OCI-LY1 (cell line): ENCODE measurements around the gene KCTD19.

Experiments used
- CTCF ChIP-seq: fragments of 200-600 bp; sonication (generic), shearing (Covaris generic); IDR thresholded peaks from 2 replicates; pipeline ENCODE4 v1.5.1; 2017; ENCODE audit warnings: mild to moderate bottlenecking, antibody characterized with exemption, low read length, moderate library complexity, mixed read lengths
- EZH2 ChIP-seq: fragments of 200-600 bp; sonication (generic), shearing (Covaris generic); IDR thresholded peaks from 2 replicates; pipeline ENCODE4 v1.8.0; 2017; ENCODE audit warnings: borderline replicate concordance, mixed run types, mild to moderate bottlenecking, antibody characterized with exemption, low read length, moderate library complexity, mixed read lengths

DNA sequence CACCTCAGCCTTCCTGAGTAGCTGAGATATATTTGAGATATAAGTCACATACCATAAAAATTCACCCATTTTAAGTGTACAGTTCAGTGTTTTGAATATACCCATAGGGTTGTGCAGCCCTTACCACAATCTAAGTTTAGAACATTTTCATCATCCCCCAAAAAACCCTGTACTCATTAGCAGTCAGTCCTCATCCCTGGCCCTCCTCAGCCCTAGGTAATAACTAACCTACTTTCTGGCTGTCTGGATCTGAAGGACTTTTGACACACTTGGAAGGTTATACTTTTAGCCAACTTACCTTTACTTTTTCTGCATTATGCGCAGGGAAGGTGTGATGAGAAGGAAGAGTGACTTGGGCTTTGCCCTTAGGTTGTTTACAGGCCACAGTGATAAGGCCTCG, 51.2 kb downstream of the KCTD19 start:
- no peak for TF ChIP-seq CTCF
- no peak for TF ChIP-seq EZH2
